Erythroblast (primary cell): ENCODE results near the gene WNT7A.

Experiments
- GATA1 ChIP-seq: IDR thresholded peaks from 2 replicates; pipeline ENCODE4 v1.6.1; 2011; ENCODE audit warnings: low read depth, mild to moderate bottlenecking, control low read depth, low read length, moderate library complexity
- POLR2A ChIP-seq: IDR thresholded peaks from 2 replicates; pipeline ENCODE4 v1.6.1; 2011; ENCODE audit warnings: mild to moderate bottlenecking, low read length

DNA sequence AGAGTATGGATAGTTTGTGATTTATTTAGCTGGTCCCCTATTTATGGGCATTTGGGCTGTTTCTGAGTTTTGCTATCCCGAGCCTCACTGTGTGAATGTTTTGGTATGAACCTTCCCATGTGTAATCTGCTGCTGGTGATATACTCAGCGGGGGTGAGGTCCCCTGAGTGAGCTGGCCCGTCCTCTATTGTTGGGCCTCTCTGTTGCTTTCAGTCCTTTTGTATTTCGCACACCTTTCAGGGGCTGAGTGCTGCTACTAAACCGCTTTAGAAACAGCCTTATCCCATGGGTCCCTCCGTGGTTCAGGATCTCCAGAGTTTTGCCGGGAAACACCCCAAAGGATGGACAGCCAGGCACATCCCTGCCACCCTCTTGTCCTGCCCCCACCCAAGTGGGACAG is 94.5 kb downstream of the WNT7A start:
- TF ChIP-seq POLR2A (no peak), GATA1 (no peak)
